Fibroblast of the aortic adventitia (primary cell): Measurements from ENCODE around the gene ZNF30. TPM values are rescaled to one million over a fixed set of nuclear protein-coding genes. Genes with fewer than 3 reads are reported as not detected.
"Not testable (repeated sequence)": the region's sequence is repeated elsewhere in the genome, so short reads cannot be mapped to it uniquely, and the experiment has no call there.

ENCODE experiments used
- DNase-seq: peaks from one replicate; pipeline ENCODE4 v3.0.0-alpha.2; 2010; ENCODE audit warnings: low read depth
- H3K4me3 ChIP-seq: 2 replicates; pipeline ENCODE4 v1.5.1; 2011; ENCODE audit warnings: low read depth, mild to moderate bottlenecking, control low read depth, low read length, moderate library complexity
- total RNA-seq: library from RNA; depleted of rRNA; stranded (reverse); fragments of >200 nt; gene quantifications from 2 replicates; pipeline ENCODE4 v1.2.3, GENCODE V29; 2012; ENCODE audit warnings: low replicate concordance
- TF ChIP-seq, protein P1 (sequence below): IDR thresholded peaks from 2 replicates; pipeline ENCODE4 v1.5.1; 2011; ENCODE audit warnings: mild to moderate bottlenecking, low read length, control low read depth, inconsistent platforms; ENCODE audit not compliant: insufficient read depth

ZNF30 gene
- total RNA-seq, 1 donor: 1.9 TPM

DNA sequence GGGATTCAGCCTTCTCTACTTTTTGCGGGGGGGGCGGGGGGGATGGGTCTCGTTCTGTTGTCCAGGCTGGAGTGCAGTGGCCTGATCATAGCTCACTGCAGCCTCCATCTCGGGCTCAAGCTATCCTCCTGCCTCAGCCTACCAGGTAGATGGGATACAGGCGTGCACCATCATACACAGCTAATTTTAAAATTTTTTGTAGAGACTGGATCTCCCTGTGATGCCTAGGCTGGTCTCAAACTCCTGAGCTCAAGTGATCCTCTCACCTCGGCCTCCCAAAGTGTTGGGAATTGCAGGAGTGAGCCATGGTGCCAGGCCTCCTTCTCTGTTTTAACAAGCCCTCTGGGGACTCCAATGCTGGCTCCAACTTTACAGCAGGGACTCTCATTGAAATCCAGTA, 37.9 kb downstream of the ZNF30 start:
- DNase-seq: no peak
- H3K4me3 ChIP-seq: peak overlapping the region; percentile 83
- TF ChIP-seq, protein P1, sequence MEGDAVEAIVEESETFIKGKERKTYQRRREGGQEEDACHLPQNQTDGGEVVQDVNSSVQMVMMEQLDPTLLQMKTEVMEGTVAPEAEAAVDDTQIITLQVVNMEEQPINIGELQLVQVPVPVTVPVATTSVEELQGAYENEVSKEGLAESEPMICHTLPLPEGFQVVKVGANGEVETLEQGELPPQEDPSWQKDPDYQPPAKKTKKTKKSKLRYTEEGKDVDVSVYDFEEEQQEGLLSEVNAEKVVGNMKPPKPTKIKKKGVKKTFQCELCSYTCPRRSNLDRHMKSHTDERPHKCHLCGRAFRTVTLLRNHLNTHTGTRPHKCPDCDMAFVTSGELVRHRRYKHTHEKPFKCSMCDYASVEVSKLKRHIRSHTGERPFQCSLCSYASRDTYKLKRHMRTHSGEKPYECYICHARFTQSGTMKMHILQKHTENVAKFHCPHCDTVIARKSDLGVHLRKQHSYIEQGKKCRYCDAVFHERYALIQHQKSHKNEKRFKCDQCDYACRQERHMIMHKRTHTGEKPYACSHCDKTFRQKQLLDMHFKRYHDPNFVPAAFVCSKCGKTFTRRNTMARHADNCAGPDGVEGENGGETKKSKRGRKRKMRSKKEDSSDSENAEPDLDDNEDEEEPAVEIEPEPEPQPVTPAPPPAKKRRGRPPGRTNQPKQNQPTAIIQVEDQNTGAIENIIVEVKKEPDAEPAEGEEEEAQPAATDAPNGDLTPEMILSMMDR: no peak

DNA sequence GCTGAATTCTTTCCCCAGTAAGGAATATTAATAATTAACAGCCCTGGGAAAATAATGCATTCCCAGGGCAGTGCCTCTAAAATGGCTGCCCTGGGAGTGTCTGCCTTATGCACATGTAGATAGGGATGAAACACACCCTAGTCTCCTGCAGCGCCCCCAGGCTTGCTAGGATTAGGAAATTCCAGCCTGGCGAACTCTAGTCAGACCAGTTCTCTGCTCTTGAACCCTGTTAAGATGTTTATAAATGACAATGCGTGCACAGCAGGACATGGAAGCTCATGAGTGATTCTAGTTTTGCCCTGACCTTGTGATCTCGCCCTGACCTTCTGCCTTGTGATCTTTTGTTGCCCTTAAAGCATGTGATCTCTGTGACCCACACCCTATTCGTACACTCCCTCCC, 38.8 kb downstream of the ZNF30 start:
- not testable (repeated sequence) for H3K4me3 ChIP-seq, DNase-seq

DNA sequence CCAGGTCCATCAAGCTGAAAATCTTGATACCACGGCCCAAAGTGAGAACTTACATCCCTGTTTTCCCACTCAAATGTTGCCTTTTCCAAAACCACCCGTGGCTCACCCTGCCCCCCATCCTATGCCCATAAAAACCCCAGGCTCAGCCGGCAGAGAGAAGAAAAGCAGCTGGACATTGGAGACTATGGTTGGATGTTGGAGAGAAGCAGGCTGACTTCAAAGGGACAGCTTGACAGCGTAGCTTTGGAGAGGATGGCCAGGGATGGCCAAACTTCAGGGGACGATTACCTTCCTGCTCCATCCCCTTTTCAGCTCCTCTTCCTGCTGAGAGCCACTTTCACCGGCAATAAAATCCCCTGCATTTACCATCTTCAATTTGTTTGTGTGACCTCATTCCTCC, 40.8 kb downstream of the ZNF30 start:
- DNase-seq: no peak
- TF ChIP-seq, protein P1: no peak

DNA sequence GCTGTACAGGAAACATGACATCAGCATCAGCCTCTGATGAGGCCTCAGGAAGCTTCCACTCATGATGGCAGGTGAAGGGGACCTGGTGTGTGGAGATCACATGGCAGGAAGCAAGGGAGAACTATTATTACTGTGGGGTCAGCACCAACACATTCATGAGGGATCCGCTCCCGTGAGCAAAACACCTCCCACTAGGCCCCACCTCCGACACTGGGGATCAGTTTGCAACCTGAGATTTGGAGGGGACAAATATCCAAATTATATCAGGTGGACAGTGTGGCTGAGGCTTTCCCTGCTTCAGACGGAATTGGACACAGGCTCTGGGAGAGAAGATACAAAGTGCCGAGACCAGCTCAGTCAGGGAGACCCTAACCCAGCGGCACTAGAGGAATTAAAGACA, 43.0 kb downstream of the ZNF30 start:
- no peak overlapping the region for H3K4me3 ChIP-seq
- DNase-seq: no peak
- TF ChIP-seq, protein P1: no peak

More for the DNA sequence above, 40.8 kb downstream of the ZNF30 start:
- H3K4me3 ChIP-seq: no peak overlapping the region

DNA sequence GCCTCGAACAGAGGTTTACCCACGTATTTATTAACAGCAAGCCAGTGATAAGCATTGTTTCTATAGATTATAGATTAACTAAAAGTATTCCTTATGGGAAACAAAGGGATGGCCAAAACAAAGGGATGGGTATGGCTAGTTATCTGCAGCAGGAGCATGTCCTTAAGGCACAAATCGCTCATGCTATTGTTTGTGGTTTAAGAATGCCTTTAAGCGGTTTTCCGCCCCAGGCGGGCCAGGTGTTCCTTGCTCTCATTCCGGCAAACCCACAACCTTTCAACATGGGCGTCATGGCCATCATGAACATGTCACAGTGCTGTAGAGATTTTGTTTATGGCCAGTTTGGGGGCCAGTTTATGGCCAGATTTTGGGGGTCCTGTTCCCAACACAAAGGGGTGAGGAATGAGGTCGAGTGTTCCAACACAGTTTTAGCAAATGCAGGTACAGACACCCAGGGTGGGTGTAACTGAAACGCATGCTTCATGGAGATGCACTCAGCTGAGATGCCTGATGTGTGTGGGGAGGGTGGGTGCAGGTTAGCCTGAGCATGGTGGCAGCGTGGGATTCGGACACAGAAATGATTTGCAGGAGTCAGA, 43.6 kb downstream of the ZNF30 start:
- H3K4me3 ChIP-seq, DNase-seq: not testable (repeated sequence)

DNA sequence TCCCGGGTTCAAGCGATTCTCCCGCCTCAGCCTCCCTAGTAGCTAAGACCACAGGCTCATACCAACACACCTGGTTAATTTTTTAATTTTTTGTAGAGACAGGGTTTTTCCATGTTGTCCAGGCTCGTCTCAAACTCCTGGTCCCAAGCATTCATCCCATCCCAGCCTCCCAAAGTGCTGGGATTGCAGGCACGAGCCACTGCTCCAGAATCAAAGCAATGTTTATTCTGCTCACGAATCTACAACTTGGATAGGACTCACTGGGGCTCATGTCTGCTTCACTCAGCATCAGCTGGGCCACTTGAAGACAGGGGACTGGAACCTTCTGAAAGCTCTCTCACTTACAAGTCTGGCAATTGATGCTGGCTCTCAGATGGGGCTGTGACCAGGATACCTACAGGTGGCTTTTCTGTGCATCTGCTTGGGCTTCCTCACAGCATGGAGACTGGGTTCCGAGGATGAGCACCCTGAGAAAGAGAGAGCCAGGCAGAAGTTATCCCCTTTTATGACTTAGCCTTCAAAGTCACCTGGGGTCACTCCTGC, 45.5 kb downstream of the ZNF30 start:
- TF ChIP-seq, protein P1: no peak

DNA sequence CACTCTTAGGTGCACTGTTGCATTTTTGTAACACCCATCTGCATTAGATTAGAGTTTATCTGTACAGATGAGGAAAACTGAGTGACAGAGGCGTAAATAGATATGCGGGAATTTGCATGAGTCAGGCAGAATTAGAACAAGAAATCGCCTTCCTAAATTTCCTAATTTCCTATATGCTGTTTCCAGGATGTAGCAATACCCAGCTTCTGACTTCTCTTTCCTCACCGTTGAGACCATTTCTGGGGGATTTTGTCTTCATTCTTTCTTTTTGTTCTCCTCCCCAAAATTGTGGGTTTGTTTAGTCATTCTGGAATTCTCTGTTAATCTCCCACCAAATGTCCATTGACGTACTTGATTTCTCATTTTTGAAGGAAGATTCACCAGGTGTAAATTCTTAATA, 47.9 kb downstream of the ZNF30 start:
- TF ChIP-seq, protein P1: no peak
- no peak overlapping the region for H3K4me3 ChIP-seq
- peak; percentile 52 for DNase-seq

More for the DNA sequence above, 45.5 kb downstream of the ZNF30 start:
- DNase-seq: no peak
- no peak overlapping the region for H3K4me3 ChIP-seq

DNA sequence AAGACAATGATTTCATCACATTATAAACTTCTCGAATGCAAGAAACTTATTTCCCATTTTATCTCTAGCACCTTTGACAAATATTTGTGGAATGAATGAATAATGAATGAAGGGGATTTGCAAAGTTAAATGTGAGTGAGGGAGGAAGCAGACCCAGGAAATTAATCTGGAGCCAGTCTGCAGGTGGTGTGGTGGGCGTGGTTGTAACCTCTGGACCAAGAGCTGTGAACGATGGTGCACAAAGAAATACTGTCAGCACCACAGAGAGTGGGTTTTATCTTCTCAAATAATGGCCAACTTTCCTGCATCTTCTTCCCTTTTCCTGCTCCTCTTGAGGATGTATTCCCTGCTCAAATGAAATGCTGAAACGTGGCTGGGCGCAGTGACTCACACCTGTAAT, 48.4 kb downstream of the ZNF30 start:
- no peak for DNase-seq
- TF ChIP-seq, protein P1: no peak
- H3K4me3 ChIP-seq: no peak overlapping the region
